ENCODE results near the gene ZNRD2.
"Not testable (repeated sequence)": the region's sequence is repeated elsewhere in the genome, so short reads cannot be mapped to it uniquely, and the experiment has no call there.

ZNRD2 gene, protein sequence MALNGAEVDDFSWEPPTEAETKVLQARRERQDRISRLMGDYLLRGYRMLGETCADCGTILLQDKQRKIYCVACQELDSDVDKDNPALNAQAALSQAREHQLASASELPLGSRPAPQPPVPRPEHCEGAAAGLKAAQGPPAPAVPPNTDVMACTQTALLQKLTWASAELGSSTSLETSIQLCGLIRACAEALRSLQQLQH

DNA sequence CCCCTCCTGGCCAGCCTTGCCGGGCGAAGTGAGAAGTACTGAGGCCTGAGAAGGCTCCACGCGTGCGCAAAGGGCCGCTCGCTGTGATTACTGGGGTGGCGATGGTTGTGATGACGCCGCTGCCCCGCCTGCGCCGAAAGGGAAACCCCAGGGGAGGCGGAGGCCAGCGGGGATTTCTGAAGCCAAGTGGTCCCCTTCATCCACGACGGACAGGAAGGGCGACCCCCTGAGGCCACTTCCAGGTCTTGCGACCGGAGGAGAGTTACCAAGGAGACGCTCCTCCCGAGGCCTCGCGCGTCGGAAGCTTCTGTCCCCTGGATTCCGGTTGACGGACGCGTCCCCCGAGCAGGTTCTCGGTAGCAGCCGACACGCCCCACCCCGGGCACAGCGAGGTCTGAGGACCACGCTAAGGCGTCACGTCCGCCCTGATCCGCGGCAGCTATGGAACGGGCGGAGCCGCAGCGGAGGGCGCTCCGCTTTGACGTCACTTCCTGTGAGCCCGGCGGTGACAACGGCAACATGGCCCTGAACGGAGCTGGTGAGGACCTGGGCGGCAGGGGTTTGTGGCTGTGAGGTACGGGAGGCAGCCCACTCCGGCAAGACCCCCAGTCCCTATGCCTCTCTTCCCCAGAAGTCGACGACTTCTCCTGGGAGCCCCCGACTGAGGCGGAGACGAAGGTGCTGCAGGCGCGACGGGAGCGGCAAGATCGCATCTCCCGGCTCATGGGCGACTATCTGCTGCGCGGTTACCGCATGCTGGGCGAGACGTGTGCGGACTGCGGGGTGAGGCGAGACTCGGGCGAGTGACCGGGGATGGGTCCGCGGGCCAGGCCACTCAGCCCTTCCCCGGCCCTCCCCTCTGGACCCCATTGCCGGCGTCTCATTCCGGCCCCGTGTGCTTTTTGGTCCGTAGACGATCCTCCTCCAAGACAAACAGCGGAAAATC lies at the start of gene ZNRD2:
TSS of gene ZNRD2 (plus strand) at position 505 of the 946 bp plus-strand sequence. CDS start at position 520, 15 bp downstream.
- Mint-ChIP-seq H3K27ac (peak within 1 kb of the TSS; percentile 97), H3K4me3 (peak within 1 kb of the TSS; percentile 96), H3K36me3 (peaks cover 71% of the 10 kb centered on the region), H3K9me3 (no peaks in the 10 kb centered on the region), H3K4me1 (peaks cover 78% of the 10 kb centered on the region)
- ATAC-seq (peak; percentile 85), DNase-seq (ENCODE audit: low spot score in 2 of 2) (peak; percentile 95 to 99)

DNA sequence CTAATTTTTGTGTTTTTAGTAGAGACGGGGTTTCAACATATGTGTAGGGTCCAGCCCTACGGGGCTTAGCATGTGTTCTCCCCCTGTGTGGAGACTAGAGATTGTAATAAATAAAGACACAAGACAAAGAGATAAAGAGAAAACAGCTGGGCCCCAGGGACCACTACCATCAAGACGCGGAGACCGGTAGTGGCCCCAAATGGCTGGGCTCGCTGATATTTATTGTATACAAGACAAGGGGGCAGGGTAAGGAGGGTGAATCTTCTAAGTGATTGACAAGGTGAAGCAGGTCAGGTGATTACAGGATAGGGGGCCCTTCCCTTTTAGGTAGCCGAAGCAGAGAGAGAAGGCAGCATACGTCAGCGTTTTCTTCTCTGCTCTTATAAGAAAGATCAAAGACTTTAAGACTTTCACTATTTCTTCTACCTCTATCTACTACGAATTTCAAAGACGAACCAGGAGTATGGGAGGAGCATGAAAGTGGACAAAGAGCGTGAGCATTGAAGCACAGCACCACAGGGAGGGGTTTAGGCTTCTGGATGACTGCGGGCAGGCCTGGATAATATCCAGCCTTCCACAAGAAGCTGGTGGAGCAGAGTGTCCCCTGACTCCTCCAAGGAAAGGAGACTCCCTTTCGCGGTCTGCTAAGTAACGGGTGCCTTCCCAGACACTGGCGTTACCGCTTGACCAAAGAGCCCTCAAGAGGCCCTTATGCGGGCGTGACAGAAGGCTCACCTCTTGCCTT lies 48.3 kb upstream of the ZNRD2 start:
- H3K36me3 Mint-ChIP-seq; ATAC-seq; DNase-seq (ENCODE audit: low spot score in 2 of 2); H3K9me3 Mint-ChIP-seq; H3K27ac Mint-ChIP-seq: not testable (repeated sequence)
- peaks cover 36% of the 10 kb centered on the region for H3K4me1 Mint-ChIP-seq
- peak overlapping the region; percentile 84 for H3K4me3 Mint-ChIP-seq

DNA sequence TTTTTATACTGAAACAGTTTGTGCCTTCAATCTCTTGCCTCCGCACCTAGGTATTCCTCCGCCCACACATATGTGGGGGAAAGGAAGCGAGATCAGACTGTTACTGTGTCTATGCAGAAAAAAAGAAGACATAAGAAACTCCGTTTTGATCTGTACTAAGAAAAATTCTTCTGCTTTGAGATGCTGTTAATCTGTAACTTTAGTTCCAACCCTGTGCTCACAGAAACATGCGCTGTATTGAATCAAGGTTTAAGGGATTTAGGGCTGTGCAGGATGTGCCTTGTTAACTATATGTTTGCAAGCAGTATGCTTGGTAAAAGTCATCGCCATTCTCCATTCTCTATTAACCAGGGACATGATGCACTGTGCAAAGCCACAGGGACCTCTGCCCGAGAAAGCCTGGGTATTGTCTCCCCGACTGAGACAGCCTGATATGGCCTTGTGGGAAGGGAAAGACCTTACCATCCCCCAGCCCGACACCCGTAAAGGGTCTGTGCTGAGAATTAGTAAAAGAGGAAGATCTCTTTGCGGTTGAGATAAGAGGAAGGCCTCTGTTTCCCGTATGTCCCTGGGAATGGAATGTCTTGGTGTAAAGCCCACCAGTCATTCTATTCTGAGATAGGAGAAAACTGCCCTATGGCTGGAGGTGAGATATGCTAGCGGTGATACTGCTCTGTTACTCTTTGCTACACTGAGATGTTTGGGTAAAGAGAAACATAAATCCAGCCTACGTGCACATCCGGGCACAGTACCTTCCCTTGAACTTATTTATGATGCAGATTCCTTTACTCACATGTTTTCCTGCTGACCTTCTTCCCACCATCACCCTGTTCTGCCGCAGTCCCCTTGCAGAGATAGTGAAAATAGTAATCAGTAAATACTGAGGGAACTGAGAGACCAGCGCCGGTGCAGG lies 47.3 kb upstream of the ZNRD2 start:
- peaks cover 40% of the 10 kb centered on the region for H3K4me1 Mint-ChIP-seq
- H3K9me3 Mint-ChIP-seq; ATAC-seq; DNase-seq (ENCODE audit: low spot score in 2 of 2): not testable (repeated sequence)
- peak overlapping the region; percentile 55 for H3K27ac Mint-ChIP-seq
- H3K36me3 Mint-ChIP-seq: peaks cover 12% of the 10 kb centered on the region
- H3K4me3 Mint-ChIP-seq: peak overlapping the region; percentile 84

DNA sequence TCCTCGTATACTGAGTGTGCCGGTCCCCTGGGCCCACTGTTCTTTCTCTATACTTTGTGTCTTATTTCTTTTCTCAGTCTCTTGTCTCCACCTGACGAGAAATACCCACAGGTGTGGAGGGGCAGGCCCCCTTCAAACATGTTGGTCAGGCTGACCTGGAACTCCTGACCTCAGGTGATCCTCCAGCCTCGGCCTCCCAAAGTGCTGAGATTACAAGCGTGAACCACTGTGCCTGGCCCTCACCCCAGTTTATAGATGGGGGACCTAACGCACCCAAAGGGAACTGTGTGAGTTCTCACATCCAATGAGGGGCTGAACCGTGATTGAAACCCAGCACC lies 46.7 kb upstream of the ZNRD2 start:
- DNase-seq (ENCODE audit: low spot score in 2 of 2); ATAC-seq; H3K9me3 Mint-ChIP-seq: not testable (repeated sequence)
- Mint-ChIP-seq H3K4me3 (peak overlapping the region; percentile 84), H3K36me3 (peaks cover 18% of the 10 kb centered on the region), H3K27ac (peak overlapping the region; percentile 55), H3K4me1 (peaks cover 41% of the 10 kb centered on the region)

DNA sequence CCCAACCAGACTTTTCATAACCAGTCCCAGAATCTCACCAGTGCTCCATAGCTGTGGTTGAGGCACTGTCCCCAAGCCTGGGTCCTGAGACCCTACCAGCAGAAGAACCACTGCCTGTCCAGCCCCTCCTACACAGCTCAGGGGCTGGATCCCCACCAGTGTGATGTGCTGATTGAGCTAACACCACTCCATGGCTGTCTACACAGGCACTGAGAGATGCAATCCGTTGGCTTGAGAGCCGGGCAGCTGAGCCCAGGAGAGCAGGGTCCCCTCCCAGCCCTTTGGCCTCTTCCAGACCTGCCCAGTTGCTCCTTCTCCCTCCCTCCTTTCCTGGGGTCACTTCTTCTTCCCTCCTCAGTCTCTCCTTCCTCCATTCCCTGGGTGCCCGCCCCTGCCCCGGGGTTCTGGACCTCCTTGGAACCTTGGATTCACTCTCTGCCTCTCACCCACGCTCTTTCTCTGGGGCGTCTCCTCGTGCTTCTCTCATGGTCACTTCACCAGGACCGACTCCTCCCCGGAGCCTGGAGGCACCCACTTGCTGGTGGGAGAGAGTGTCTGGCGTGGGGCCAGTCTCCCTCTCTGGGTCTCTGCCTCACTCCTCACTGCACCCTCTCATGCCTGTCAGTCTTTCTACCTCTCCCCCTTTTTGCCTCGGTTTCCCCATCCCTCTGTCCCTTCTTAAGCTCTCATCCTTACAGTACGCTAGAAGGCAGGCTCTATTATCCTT lies 46.1 kb upstream of the ZNRD2 start:
- DNase-seq (ENCODE audit: low spot score in 2 of 2): no peak
- peaks cover 46% of the 10 kb centered on the region for H3K4me1 Mint-ChIP-seq

DNA sequence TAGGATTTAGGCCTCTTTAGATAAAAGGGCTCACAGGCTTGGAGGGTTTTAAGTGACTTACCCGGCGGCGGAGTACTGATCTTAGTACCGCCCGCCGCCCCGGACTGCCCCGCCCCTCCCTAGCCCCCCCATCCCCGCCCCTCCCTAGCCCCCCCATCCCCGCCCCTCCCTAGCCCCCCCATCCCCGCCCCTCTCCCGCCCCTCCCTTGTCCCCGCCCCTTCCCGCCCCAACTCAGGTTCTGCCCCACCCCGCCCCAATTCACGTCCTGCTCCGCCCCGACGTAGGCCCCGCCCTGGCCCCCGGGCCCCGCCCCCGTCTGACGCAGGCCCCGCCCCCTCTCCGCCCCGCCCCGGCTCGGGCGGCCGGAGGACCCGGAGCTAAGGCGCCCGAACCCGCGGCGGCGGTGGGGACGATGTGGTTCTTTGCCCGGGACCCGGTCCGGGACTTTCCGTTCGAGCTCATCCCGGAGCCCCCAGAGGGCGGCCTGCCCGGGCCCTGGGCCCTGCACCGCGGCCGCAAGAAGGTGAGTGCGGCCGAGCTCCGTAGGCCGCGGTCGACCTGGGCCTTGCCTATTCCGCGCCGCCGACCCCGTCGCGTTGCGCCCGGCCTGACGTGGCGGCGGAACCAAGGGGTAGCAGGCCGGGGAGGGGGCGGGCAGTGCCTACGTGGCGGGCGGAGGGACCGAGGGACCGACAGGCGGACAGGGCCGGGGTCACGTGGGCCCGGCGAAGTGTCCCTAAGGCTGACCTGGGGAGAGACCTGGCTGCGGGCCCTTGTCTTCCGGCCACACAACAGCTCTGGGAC lies 45.3 kb upstream of the ZNRD2 start, which contains the start of gene SCYL1:
TSS of gene SCYL1 (plus strand) at position 343 of the 805 bp plus-strand sequence. CDS start at position 414, 71 bp downstream.
- Mint-ChIP-seq H3K4me1 (peaks cover 46% of the 10 kb centered on the region), H3K4me3 (peak within 1 kb of the TSS; percentile 84), H3K9me3 (no peaks in the 10 kb centered on the region), H3K27ac (peak within 1 kb of the TSS; percentile 90), H3K36me3 (peaks cover 25% of the 10 kb centered on the region)
- ATAC-seq (peak; percentile 87), DNase-seq (ENCODE audit: low spot score in 2 of 2) (peak; percentile 74 to 86)

More for the DNA sequence above, 46.1 kb upstream of the ZNRD2 start:
- H3K36me3 Mint-ChIP-seq: peaks cover 24% of the 10 kb centered on the region
- H3K27ac Mint-ChIP-seq: peak overlapping the region; percentile 88
- peak; percentile 35 for ATAC-seq
- peak overlapping the region; percentile 84 for H3K4me3 Mint-ChIP-seq
- no peaks in the 10 kb centered on the region for H3K9me3 Mint-ChIP-seq

DNA sequence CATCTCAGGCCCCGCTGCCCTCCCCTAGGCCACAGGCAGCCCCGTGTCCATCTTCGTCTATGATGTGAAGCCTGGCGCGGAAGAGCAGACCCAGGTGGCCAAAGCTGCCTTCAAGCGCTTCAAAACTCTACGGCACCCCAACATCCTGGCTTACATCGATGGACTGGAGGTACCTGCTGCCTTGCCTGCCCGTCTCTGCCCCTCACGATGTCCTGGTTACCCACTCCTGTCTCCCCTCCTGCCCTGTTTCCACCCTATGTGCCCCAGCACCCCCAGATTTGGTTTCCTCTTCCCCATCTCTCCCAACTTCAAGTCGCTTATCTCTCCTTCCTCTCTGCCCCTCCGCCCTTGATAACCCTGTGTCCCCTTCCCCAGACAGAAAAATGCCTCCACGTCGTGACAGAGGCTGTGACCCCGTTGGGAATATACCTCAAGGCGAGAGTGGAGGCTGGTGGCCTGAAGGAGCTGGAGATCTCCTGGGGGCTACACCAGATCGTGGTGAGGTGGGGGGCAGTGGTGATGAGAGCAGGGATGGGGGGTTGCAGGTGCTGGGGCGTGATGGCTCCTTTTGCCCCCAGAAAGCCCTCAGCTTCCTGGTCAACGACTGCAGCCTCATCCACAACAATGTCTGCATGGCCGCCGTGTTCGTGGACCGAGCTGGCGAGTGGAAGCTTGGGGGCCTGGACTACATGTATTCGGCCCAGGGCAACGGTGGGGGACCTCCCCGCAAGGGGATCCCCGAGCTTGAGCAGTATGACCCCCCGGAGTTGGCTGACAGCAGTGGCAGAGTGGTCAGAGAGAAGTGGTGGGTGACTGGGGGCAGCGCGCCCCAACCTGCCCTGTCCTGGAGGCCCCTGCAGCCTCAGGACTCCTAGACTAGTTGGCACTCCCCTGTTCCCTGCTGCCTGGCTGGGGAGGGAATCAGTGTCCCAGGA lies 44.5 kb upstream of the ZNRD2 start:
- Mint-ChIP-seq H3K4me3 (peak overlapping the region; percentile 84), H3K4me1 (peaks cover 46% of the 10 kb centered on the region), H3K36me3 (peaks cover 34% of the 10 kb centered on the region), H3K9me3 (no peaks in the 10 kb centered on the region), H3K27ac (peak overlapping the region; percentile 90)
- ATAC-seq: no peak
- no peak for DNase-seq (ENCODE audit: low spot score in 2 of 2)

DNA sequence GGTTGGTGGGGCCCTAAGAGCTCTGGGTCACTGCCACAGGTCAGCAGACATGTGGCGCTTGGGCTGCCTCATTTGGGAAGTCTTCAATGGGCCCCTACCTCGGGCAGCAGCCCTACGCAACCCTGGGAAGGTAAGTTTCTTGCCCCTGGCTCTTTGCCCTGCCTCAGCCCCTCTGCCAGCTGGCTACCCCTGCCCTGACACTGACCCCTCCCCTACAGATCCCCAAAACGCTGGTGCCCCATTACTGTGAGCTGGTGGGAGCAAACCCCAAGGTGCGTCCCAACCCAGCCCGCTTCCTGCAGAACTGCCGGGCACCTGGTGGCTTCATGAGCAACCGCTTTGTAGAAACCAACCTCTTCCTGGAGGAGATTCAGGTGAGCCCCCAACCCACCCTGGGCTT lies 43.5 kb upstream of the ZNRD2 start:
- no peak for DNase-seq (ENCODE audit: low spot score in 2 of 2)
- no peaks in the 10 kb centered on the region for H3K9me3 Mint-ChIP-seq
- H3K27ac Mint-ChIP-seq: peak overlapping the region; percentile 26
- peaks cover 43% of the 10 kb centered on the region for H3K36me3 Mint-ChIP-seq
- ATAC-seq: no peak
- H3K4me1 Mint-ChIP-seq: peaks cover 46% of the 10 kb centered on the region
- peak overlapping the region; percentile 84 for H3K4me3 Mint-ChIP-seq

DNA sequence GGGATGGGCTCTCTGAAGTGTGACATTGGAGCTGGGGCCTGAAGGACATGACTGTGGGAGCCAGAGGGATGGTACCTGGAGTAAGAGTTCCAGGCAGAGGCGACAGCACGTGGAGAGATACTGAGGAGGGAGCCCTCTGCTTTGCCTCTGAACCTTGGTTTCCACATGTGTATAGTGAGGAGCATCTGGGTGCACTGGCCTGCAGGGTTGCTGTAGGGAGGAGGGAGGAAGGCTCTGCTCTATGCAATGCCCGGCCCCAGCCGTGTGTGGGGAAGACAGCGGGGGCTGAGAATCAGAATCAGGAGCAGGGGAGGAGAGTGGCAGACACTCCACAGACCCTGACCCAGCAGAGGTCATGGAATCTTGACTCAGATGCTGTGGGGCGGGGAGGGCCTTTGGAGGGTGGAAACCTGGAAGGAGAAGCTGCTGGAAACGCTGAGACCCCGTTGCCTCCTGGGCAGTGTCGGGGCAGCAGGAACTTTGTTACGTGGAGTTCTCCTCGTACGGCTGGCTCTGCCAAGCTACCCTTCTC lies 41.4 kb upstream of the ZNRD2 start:
- ATAC-seq (no peak), DNase-seq (ENCODE audit: low spot score in 2 of 2) (no peak)
- Mint-ChIP-seq H3K9me3 (no peaks in the 10 kb centered on the region), H3K36me3 (peaks cover 64% of the 10 kb centered on the region), H3K27ac (peak overlapping the region; percentile 5), H3K4me3 (no peak overlapping the region), H3K4me1 (peaks cover 29% of the 10 kb centered on the region)

DNA sequence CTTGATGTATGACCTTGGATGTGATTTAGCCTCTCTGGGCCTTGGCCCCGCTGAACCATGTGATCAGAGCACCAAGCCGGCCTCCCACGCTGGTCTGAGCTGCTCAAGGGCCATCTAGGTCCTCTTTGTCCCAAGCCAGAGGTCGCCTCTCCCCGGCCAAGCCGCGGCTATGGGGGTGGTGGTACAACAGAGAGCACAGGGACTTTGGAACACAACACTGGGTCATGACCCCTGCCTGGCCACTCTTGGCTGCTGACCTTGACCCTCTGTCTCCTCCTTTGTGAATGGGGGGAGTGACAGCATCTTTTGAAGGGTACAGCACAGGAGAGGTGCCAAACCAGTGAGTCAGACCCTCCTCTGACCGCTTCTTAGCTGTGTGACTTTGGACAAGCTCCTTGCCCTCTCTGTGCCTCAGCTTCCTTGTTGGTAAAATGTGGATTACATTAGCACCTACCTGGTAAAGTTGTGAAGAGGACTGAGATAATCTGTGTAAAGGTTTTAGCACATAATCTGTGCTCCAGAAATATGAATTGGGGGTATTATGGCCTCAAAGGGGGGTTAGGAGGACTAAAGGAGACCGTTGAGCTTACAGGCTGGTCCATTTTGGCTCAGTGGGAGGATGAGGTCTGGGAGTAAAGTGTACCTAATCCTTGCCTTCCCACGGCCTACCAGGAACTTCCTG lies 40.7 kb upstream of the ZNRD2 start:
- ATAC-seq (no peak), DNase-seq (ENCODE audit: low spot score in 2 of 2) (no peak)
- H3K4me1 Mint-ChIP-seq: peaks cover 27% of the 10 kb centered on the region
- H3K4me3 Mint-ChIP-seq: no peak overlapping the region
- no peaks in the 10 kb centered on the region for H3K9me3 Mint-ChIP-seq
- H3K36me3 Mint-ChIP-seq: peaks cover 71% of the 10 kb centered on the region
- peak overlapping the region; percentile 78 for H3K27ac Mint-ChIP-seq

DNA sequence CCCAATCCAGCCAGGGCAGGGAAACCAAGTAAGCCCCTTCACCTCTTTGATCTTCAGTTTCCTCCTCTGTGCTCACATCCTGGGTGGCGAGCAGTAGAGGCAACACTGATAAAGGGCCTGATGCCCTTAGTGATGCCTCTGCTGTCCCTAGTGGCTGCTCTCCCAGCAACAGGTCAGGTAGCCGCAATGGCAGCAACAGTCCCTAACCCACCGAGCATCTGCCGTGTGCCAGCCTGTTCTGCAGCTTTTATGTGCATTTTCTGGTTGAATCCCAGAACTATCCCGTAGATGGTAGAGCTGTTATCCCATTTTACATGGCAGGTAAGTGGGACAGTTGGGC lies 40.1 kb upstream of the ZNRD2 start:
- no peaks in the 10 kb centered on the region for H3K9me3 Mint-ChIP-seq
- H3K4me3 Mint-ChIP-seq: no peak overlapping the region
- ATAC-seq: peak; percentile 58
- H3K27ac Mint-ChIP-seq: peak overlapping the region; percentile 78
- peaks cover 76% of the 10 kb centered on the region for H3K36me3 Mint-ChIP-seq
- no peak for DNase-seq (ENCODE audit: low spot score in 2 of 2)
- H3K4me1 Mint-ChIP-seq: peaks cover 27% of the 10 kb centered on the region

All from stimulated activated effector memory CD8-positive, alpha-beta T cell treated with anti-CD3 and anti-CD28 coated beads, Interleukin-12 subunit alpha, Interleukin-12 subunit beta, amount 100 ng/mL, for 72 hours (primary cell).